GM18873 (cell line): ENCODE data around the gene OSBPL8.
A peak's percentile ranks its signal among the peaks of the same experiment; 100 is the strongest.
"Not testable (repeated sequence)": the region's sequence is repeated elsewhere in the genome, so short reads cannot be mapped to it uniquely, and the experiment has no call there.

Source experiments
- ATAC-seq: cut with Tn5 transposase; IDR thresholded peaks from one replicate; pipeline ENCODE4 v1.9.1; 2021; ENCODE audit warnings: mild to moderate bottlenecking, moderate library complexity, moderate number of reproducible peaks; ENCODE audit not compliant: unreplicated experiment, low FRiP score

OSBPL8 gene

DNA sequence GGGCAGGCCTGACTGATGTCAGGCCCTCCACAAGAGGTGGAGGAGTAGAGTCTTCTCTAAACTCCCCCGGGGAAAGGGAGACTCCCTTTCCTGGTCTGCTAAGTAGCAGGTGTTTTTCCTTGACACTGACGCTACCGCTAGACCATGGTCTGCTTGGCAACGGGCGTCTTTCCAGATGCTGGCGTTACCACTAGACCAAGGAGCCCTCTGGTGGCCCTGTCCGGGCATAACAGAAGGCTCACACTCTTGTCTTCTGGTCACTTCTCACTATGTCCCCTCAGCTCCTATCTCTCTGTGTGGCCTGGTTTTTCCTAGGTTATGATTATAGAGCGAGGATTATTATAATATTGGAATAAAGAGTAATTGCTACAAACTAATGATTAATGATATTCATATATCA is 86.7 kb downstream of the OSBPL8 start:
- not testable (repeated sequence) for ATAC-seq

DNA sequence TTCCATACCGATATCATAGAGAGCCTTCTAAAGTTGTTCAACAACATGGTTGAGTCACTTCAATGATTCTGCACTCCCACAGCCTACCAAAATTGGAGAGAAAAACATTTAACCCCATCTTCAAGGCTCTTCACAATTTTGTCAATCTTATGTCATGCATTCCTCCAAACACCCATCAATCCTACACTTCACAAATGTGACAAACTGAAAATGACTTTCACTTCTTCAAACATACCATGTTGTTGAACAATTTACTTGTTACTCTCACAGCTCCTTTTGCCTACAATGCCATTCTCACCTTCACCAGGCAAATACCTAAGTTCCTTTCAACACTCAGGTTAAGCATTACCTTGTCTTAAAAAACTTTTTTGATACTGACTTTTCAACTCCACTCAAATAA is 88.0 kb downstream of the OSBPL8 start:
- no peak for ATAC-seq

DNA sequence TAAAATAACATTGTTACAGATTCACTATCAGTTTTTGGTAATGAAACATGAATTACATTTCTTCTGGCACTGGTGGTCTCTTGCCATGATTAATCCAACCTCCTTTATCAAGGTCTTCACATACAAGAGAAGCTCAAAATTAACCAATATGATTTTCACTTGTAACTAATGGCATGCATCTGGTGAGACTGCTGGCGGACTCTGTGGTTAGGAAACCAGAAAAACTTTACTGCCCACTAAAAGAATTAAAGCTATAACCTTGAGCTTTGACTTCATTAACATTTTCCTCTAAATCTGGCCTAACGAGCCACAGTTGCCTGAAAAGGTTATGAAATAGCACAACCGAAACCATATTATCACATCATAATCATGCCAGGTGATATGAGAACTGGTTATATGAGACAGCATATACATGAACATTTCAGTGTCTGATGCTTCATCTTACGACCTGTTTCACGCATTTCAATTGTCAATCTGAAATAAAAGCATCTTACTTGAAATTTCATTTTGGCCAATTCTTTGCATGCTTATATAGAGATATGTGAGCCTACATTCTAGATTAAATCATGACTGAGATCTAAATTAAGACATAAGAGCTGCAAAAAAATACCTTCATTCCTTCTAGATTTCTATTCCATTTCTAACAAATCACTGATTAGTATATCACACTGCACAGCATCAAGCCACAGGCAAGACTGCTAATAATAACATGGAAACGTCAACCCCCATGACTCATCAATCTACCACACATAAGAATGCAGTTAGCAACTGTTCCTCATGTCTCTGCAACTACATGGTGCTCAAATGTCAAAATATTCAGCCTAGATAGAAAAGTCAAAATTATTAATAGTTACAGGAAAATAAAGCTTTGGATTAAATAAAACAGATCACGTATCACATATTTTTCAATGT is 89.3 kb downstream of the OSBPL8 start:
- peak; percentile 82 for ATAC-seq

DNA sequence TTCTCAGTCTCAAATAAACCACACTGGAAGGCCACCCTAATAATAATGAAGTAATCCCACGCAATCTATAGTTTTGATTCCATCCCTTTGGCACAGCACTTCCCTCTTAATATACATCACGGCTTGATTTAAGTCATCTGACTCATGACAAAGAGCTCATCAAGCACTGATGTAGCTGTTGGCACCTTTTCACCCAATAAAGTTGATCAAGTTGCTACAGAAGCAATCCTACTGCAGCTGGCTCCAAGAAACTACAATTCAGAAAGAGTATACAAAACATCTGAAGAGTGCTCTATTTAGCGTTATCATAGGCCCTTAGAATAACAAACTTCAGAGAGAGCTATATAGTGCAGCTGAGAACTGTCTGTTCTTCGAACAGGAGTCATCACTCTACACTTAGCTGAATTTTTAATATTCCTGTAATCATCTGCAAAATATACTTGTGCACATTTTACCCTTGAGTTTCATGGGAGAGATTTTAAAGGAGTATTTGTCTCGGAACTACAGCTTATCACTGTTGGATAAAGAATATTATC is 94.9 kb downstream of the OSBPL8 start:
- ATAC-seq = no peak

DNA sequence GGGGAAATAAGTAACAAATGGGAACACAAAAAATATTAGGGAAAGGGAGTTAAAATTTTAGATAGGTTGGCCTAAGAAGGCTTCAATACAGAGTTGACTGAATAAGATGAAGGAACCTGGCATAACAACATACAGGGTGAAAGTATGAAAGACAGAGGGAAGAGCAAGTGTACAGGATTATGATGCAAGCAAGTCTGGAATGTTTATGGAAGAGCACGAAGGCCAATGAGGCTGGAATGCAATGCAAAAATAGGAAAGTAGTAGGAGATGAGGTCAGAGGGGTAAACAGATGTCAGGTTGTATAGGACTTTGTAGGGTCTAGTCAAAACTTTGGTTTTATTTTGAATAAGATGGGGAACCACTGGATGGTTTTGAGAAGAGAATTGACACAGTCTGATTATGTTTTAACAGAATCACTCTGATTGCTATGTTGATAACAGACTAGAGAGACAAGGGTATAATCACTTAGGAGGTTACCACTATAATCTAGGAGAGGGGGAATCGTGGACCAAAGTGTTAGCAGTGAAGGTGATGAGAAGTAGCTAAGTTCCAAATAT is 96.8 kb downstream of the OSBPL8 start:
- no peak for ATAC-seq

DNA sequence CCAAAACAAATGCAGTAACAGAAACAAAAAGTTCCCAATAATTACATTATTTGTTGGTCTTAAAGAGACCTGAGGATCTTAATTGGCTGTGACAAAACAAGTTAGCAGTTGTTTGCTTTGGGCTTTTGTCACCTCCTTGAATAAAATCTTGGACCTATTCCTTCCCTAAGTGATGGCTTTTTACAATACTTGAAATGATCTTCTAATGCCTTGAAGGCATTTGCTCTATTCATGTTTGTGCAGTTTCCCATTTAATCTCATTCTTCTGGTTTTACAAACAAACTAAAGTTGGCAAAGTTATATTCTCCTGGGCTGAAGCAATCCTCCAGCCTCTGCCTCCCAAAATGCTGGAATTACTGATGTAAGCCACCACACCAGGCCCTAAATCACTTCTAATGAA is 98.8 kb downstream of the OSBPL8 start:
- no peak for ATAC-seq

DNA sequence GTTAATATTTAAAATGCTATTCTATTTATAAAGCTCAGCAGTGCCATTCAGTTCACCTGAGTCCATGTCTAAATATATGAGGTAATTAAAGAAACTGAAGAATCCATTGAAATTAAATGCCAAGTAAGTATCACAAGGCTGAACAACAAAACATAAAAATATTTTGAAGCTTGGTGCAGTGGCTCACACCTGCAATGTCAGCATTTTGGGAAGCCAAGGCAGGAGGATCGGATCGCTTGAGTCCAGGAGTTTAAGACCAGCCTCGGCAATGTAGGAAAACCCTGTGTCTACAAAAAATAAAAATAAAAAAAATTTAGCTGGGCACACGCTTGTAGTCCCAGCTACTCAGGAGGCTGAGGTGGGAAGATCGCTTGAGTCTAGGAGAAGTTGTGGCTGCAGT is 101.8 kb downstream of the OSBPL8 start:
- no peak for ATAC-seq

DNA sequence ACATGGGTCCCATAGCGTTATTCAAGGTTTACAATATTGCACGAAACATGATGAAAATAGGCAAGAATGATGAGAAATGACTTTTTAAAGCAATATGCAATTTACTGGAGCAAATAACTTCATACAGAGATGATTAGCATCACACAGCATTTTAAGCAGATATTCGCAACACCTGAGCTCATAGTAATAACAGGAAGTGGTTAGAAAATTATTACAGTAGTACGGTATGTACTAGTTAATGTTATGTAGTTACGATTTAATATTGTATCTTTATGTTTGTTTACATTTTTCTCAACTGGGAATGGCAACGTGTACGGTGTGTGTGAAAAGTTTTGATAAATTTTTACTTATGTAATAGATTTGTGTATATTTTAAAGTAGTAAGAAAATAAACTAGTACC is 102.6 kb downstream of the OSBPL8 start:
- no peak for ATAC-seq

DNA sequence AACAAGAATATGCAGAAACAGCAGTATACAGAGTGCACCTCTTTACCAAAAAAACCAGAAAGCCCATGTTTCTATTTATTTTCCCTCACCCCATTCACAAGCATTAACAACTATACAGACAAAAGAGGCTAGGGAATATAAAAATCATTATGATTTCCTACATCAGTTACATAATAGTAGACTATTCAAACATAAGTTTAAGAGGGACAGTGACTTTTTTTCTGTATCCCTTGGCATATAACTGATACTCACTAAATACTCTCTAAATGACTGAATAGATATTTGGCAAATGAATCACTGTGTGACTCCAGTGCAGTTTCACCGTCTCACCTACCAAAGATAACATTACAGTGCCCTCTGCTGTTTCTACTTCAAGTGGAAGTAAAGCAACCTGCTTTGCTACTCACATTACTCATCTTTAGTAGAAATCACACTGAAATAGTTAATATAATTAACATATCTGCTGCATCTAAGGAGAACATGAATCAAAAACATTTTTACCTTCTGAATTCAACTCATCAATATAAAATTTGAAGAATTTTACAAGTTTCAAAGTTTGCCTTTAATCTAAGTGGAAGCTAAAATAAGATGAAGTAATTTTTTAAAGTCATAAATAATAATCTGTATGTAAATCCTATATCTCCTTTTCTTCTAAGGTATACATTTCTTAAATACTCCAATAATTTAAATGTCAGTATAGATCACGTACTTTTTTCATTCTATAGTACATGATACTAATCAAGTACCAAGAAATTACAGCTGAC is 103.8 kb downstream of the OSBPL8 start:
- ATAC-seq = peak; percentile 96

DNA sequence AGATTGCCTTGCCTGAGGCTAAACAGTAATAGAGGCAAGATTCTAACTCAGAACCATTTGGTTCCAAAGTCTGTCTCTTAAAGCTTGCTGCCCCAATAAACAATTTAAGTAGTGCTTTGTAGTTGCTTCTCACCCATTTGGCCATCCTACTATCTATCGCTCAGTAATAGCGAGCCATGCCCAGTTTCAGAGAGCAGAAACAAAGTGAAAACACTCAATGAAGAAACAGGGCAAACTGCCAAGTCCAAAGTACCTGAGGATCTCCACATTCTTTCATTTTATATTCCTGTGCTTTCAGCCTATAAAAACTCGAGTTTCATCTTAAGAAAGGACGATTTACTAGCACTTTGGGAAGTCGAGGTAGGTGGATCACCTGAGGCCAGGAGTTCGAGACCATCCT is 108.0 kb downstream of the OSBPL8 start:
- ATAC-seq = no peak

DNA sequence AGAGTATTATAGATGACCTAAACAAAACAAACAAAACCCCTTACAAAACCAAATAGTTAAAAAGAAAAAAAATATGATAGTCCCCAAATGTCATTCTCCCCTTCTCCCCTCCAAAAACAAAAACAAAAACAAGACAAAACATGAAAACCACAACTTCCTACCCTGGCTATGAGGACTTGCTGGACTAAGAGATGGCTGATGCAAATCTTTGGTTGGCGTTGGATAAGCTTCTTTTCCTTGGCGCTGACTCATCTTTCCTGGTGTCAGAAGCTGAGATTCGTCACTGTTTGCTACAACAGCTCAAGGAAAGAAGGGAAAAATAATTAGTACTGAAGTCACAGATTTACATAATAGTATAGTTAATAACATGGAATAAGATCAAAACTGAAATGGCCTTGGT is 108.9 kb downstream of the OSBPL8 start:
- ATAC-seq = no peak

DNA sequence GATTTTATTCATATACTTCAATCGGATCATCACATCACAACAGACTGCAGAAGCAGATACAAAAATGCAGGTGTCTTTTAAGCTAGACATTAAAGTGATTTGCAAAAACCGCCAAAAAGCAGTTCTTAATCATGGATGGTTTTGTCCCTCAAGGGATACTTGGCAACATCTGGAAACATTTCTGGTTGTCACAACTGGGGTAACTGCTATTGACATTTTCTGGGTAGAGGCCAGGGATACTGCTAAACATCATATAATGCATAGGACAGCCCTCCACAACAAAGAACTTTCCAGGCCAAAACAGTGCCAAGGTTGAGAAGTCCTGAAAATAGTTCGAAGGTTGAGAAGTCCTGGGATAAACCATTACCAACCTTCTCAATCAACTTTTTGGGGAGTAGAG is 109.6 kb downstream of the OSBPL8 start:
- no peak for ATAC-seq

DNA sequence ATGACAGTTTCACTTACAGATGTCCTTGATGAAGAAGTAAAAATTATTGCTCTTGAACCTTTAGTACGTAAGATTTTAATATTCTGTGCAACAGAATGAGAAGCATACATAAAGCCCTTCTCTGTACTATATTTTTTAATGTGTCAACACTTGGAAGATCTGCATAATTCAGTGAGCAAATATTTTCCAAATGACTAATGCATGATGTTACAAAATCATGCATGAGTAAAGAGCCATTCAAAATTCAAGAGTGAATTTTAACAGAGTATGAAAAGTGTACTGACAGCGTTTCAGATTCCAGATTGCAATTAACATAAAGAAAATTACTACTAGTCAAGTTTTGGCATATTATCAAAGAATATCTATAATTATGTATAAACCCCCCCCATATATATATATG is 110.0 kb downstream of the OSBPL8 start:
- ATAC-seq = no peak

DNA sequence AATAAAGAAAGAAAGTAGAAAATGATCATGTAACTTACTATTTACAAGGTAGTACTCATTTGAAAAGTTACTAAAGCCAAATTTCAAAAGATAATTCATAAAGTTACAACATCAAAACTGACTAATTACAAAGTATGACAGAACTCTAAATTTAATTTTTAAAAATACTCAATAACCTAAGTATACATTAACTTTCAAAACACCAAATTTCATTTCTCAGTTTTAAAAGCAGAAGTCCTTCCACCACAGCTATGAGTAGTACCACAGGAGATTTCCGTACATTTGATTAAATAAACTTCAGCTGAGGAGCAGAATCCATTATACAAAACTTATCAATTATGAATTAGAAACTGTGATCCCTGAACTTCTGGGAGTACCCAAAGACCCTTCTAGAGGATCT is 110.6 kb downstream of the OSBPL8 start:
- no peak for ATAC-seq

DNA sequence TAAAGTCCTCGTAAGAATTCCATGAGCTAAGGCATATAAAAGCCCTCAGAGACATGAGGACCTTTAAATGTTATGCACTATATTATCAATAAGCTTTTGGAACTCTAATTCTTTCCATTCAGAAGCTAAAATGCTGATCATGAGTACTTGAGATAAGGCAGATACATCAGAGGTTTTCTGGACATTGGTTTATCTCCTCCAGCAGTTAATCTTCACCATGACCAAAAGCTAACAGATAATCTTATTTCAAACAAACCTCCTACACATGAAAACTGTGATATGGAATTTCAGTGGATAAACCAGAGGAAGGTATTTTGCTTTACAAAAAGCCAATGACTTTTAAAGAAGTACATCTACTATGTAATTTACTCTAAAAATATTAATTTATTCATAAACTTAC is 113.5 kb downstream of the OSBPL8 start:
- no peak for ATAC-seq

DNA sequence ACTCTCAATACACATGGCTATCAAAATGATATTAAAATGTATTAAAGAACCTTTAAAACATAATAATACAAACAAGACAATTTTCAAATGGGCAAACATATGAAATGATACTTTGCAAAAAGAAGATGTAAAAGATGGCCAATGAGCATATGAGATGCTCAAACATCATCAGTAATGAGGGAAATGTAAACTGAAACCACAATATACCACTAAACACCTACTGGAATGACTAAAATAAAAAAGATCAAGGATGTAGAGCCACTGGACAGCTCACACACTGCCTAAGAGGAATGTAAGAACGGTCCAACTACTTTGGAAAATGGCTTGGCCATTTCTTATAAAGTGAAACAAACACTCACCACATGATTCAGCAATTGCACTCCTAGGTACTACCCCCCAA is 114.1 kb downstream of the OSBPL8 start:
- no peak for ATAC-seq

DNA sequence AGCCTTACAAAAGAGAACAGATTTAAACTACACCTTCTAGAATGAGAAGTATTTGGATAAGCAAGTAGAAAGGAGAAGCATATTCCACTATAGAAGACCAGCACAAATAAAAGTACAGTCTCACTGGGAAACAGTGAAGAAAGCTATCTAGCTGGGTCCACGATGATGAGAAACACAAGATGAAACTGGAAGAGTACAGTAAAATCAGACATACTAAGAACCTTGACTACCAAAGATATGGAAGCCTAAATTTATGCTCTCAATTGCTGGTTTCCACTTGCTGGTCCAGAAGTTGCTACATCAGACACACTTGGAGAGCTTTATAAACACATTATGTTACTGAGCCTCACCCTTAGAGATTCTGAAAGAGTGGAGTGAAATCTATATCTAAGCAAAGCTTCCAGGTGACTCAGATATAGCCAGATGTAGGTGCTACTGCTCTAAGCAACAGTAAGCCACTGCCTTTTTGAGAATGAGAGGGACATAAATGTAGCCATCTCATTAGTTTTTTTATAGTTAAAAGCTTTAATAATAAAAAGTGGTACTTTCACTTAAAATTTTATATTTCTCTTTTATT is 115.1 kb downstream of the OSBPL8 start:
- no peak for ATAC-seq

DNA sequence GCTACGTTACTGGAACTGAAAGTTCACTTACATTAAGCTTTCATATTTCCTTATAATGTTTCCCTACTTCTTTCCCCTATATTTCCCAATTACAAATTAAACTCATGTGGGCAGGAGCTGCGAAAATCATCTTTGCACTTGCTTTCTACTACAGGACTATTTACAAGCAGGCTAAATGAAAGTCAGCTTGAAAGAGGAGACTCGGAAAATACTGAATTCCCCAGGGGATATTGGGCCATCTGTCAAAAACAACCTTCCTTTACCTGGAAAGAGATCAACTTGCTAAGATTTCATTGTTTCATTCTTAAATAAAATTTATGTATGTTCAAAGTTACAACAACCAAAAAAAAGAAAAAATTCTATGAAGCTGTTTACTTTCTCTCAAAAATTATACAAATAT is 118.6 kb downstream of the OSBPL8 start:
- ATAC-seq = no peak

DNA sequence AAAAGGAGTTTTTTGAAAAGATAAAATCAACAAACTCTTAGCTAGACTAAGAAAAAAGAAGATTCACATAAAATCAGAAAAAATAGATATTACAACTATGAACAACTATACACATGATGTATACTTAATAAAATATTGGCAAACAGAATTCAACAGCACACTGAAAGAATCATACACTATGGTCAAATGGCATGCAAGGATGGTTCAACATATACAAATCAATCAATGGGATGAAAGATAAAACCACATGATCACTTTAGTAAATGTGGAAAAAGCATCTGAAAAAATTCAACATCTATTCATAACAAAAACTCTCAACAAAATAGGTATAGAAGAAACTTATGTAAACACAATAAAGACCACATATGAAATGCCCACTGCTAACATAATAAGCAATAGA is 126.8 kb downstream of the OSBPL8 start:
- ATAC-seq = no peak

DNA sequence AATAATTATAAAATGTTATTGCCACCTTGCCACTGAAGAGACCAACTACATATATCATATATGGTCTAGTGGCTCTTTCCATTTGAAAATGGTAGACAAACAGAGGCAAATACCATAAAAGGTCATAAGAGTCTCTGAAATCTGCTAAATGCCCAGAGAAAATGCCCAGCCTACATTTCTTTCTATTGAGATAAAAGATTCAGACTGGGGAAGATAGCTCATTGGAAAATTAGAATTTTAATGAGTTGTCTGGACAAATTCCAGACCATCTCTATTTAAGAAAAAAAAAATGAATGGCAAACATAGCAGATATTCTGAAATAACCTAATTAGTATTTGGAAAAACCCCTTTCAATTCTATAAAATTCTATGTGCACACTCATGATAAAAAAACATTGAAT is 131.5 kb downstream of the OSBPL8 start:
- no peak for ATAC-seq

DNA sequence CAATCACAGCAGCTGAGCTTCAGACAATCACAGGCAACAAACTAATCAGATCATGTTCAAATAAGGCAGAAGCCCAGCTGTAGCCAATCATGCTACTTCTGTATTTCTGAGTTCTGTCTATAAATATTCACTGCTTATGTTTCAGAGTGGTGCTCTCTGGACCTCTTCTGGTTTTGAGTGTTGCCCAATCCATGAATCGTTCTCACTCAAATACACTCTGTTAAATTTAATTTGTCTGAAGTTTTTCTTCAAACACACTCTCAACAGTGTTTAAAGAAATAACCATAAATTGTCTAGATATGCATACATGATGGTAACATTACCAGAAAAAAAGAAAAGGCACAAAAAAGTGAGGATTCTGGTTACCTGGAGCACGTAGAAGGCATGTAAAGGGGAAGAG is 133.4 kb downstream of the OSBPL8 start:
- no peak for ATAC-seq
